HG02798 (cell line): ENCODE results near the gene NFE2L1.
"Not testable (repeated sequence)": the region's sequence is repeated elsewhere in the genome, so short reads cannot be mapped to it uniquely, and the experiment has no call there.

Source experiments
- ATAC-seq: cut with Tn5 transposase; IDR thresholded peaks from one replicate; pipeline ENCODE4 v1.9.1; 2021; ENCODE audit warnings: mild to moderate bottlenecking; ENCODE audit not compliant: unreplicated experiment, poor library complexity

Gene NFE2L1, protein sequence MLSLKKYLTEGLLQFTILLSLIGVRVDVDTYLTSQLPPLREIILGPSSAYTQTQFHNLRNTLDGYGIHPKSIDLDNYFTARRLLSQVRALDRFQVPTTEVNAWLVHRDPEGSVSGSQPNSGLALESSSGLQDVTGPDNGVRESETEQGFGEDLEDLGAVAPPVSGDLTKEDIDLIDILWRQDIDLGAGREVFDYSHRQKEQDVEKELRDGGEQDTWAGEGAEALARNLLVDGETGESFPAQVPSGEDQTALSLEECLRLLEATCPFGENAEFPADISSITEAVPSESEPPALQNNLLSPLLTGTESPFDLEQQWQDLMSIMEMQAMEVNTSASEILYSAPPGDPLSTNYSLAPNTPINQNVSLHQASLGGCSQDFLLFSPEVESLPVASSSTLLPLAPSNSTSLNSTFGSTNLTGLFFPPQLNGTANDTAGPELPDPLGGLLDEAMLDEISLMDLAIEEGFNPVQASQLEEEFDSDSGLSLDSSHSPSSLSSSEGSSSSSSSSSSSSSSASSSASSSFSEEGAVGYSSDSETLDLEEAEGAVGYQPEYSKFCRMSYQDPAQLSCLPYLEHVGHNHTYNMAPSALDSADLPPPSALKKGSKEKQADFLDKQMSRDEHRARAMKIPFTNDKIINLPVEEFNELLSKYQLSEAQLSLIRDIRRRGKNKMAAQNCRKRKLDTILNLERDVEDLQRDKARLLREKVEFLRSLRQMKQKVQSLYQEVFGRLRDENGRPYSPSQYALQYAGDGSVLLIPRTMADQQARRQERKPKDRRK

DNA sequence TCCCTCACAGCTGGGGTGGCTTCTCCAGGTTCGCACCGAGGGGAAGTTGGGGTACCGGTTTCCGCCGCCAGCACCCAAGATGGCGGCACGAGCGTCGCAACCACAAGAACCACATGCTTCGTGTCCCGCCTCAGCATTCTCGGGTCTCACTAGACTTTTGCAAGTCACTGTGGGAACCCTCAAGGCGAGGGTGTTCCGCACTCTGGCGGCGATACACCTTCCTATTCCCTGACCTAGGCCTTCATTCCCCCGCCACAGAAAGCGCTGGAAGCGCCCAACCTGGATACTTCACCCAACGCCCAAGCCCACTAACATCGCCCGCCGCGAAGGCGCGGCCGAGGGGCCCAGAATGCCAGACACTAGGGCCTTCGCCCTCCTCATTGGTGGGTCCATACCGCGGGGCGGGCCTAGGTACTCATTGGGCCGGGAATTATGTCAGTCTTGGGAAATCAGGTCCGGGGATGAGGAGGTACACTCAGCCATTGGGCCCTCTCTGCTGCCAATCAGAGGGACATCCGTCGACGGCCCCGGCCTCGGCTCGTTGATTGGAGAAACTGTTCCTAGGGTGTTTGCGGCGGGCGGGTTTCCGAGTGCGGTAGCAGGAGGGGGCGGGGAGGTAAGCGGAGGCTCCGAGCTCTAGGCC lies at the start of gene NFE2L1:
Gene NFE2L1, plus strand, starts transcription at position 619 of the 643 bp plus-strand sequence. CDS start 2,760 bp downstream, outside the sequence.
- peak; percentile 91 for ATAC-seq

DNA sequence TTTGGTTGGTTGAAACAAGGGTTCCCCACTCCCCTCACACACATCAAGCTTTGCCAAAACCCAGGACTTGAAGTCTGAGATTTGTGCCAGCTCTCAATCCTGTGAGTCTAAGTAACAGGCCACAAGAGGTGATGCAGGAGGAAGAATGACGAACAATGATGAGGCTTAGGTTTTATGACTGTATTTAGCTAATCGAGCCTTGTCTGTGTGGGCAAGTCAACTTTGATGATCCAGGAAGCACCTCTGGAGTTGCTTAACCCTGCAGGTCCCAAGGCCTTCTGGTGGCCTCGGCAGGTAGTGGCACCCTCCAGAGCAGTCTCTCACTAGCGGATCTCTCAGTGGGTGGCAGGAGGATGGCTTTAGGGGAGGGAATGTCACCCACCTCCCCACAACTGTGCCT lies 48.6 kb upstream of the NFE2L1 start:
- no peak for ATAC-seq

DNA sequence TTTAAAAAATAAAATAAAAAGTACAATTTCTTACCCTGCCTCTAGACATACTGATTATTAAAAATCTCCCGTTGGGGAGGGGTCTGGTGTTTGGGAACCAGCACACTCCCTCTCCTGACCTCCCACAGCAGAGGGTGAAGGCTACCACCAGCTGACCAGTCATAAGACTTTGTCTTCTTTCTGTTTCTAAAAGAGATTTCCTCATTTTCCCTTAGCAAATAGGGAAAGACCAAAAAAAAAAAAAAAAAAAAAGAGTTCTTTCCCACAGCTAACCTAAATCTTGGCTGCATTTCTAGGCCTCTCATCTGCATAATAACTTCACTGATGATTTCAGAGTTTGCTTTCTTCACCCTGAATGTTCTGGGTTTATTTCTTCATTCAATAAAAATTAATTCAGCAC lies 47.0 kb upstream of the NFE2L1 start:
- no peak for ATAC-seq

DNA sequence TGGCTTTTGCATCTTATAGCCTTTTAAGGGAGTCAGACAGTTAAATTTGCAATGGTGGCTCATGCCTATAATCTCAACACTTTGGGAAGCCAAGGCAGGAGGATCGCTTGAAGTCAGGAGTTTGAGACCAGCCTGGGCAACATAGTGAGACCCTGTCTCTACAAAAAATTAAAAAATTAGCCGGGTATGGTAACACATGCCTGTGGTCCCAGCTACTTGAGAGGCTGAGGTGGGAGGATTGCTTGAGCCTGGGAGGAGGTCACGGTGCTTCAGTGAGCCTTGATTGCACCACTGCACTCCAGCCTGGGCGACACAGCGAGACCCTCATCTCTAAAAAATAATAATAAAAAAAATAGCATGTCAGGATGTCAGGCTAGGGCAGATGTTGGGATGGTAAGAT lies 46.5 kb upstream of the NFE2L1 start:
- ATAC-seq = not testable (repeated sequence)

DNA sequence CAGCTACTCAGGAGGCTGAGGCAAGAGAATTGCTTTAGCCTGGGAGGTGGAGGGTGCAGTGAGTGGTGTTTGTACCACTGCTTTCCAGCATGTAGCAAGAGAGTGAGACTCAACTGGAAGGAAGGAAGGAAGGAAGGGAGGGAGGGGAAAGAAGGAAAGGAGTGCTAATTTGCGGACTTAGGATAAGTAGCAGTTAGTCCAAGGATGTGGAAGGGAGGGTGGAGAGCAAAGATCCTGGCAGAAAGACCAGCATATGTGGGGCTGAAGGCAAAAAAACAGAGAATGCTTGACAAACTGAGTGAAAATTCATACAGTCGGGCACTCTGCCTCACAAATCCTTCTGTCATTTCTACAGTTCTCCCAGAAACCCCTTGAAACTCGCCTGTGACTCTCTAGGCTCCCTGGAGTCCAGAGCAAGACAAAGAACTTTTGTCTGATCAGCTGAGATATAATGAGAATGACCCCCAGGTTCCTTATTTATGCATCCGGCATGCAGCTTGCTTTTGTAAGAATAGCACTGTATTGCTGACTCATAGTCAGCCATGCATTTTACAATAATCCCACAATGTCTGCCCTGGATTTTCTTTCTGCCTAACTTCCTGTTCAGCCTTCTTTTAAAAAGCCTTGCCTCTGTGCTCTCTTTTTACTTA lies 45.8 kb upstream of the NFE2L1 start:
- peak; percentile 31 for ATAC-seq

DNA sequence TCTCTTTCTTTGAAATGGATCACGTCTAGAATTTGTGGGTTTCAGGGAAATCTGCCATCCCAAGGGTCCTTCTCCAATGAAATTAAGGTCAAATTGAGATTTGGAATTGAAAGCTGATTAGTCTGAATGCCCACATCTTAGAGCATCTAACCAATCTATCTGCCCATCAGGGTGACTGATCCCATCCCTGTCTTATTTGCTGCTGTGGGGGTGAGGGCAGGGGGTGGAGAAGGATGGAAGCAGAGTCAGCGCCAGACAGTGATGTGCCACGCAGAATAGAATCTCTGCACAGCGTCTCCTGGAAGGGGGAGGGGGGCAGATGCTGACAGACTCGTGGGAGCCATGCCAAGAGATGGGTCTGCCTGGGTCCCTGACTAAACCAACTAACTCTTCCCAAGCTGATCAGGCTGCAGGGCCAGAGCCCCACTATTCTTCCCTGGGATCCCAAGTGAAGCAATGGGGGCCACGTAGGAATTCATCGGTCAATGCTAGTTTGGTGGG lies 45.2 kb upstream of the NFE2L1 start:
- no peak for ATAC-seq

DNA sequence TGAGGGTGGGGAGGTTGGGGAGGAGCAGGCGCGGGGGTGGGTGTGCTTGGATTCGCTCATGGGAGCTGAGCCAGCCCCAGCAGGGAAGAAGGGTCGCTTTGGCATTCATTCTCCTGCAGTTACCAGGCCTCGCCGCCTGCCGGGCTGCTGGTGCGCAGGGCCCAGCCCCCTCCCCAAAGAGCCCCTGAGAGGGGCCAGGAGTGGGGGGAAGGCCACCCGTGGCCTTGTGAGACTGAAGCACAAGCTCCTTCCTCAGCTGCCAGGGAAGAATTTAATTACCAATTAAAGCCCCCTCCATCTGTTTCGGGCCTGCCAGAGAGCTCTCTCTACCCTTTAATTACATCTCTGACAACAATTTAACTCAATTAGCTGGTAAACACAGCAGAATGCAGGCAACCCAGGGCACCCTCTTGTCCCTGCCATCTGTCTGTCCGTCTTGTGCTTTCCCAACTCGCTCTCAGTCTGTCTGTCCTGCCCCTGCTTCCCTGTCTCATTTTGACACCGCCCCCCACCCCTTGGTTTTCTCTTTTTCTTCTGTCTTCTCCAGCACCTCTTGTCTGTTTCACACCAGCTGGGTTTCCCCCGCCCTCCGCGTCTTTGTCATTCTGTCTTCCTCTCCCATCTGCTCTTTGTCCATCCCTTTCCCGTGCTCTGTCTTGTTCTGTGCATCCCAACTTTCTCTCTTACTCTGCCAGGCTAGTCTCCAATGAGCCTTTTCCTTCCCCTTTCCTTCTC lies 44.6 kb upstream of the NFE2L1 start:
- ATAC-seq = no peak

DNA sequence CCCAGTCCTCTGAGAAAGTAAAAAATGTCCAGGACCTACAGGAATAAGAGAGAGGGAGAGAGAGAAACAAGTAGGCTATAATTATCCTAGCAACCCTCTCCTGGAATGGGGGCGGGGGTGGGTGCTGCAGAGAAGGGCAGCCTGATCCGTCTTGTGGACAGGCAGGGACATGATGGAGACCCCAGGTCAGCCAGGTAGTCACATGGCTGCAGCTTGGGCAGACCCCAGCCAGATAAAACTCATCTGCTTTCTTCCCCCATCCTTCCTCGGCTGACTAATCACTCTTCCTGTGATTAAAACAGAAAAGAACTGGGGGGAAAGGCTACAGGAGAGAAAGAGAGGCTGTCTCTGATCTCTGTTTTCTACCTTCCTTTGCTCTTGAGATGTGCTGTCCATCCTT lies 43.2 kb upstream of the NFE2L1 start:
- ATAC-seq = no peak

DNA sequence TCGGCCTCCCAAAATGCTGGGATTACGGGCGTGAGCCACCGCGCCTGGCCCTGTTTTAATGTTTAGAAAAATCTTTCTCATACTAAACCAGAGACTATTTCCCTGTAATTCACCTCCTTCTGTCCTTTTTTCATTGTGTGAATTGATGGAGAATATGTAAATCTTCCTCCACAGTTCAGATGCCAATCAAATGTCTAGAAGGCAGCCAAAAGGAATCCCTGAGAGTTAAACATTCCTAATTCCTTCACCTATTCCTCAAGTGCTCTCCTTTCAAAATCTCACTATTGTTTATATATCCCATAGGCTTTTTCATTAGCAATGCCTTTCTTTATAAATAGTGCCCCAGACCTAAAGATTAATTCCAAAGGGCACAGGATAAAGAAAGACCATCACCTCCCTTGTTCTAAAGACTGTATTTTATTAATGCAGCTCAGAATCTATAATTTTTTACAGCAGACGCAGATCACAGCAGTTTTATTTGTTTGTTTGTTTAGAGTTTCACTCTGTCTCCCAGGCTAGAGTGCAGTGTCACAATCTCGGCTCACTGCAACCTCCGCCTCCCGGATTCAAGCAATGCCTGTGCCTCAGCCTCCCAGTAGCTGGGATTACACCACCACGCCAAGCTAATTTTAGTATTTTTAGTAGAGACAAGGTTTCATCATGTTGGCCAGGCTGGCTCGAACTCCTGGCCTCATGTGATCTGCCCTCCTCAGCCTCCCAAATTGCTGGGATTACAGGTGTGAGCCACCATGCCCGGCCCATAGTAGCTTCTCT lies 41.0 kb upstream of the NFE2L1 start:
- ATAC-seq = no peak

DNA sequence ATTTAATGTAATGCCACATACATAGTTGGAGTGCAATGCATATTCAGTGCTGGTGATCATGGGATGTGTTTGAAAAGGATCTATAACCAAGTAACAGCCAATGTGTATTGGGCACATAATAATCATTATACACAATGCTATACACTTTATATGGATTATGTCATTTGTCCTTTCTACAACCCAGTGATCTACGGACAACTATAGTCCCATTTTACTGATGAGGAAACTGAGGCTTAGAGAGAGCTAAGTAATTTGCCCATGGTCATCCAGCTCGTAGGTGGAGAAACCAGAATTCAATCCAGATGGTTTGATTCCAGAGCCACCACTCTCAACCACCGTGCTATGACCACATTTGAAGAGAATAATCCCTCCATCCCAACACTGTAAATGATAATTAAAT lies 38.0 kb upstream of the NFE2L1 start:
- no peak for ATAC-seq

DNA sequence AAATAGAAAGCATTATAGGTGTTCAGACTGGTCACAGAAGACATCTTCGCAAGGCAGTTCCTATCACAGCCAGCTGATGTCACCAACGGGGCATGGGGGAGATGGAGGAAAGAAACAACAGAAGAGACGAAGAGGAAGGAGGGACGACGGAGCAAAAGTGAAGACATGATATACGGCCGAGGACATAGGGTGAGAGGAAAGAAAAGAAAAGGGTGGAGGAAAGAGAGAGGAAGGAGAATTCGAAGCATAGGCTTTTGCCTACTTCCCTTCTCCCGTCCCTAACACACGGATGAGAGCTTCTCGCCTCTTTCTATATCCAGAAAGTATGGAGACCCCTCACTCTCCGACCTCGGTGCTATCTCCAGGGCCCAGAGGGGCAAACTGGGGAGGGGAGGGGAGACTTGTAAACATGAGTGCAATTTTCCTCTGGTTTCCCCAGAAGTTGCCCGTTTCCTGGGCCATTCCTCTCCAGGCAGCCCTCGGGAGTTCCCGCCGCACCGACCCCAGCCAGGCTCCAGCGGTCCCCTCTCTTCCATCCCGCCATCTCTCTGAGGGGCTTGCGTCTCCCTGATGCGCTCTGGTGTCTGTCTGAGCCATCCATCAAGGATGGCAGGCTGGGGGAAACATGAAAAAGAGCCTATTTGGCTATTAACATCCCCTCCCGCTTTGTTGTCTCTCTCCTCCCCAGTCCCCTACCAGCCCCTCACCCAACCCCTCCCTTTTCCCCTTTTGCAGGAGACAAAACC lies 36.6 kb upstream of the NFE2L1 start:
- ATAC-seq = no peak

DNA sequence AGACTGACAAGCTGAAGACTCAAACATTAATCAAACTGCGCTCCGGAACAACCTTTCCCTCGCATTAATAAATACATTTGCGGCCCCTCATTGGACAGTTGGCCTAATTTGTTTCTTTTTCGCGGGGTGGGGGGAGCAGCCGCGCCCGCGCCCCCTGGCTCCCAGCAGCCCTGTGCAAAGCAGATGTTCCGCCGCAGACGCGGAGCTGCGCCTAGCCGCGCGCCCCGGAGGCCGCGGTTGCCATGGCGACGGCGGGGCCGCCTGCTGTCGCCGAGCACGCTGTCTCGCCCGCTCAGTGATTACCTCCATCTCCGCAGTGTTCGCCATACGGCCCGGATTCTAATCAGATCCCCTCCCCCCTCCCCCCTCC lies 36.0 kb upstream of the NFE2L1 start:
- peak; percentile 45 for ATAC-seq

DNA sequence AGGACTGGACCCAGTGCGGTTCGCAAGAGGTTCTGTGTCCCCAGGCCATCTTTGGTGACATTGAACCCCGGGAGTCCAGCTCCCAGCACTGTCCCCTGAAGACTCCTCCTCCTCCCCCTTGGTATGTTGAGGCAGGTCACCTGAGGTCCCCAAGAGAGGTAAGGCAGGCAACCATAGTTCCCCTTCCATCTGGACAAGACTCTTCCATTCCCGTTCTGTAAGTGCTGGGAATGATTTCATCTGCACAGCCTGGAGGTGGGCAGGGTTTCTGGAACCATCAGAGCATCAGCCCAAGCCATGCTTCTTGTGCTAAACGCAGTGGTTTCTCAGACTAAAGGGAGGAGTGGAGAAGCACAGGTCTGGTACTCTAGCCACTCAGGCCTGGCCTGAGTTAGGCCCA lies 35.5 kb upstream of the NFE2L1 start:
- no peak for ATAC-seq

DNA sequence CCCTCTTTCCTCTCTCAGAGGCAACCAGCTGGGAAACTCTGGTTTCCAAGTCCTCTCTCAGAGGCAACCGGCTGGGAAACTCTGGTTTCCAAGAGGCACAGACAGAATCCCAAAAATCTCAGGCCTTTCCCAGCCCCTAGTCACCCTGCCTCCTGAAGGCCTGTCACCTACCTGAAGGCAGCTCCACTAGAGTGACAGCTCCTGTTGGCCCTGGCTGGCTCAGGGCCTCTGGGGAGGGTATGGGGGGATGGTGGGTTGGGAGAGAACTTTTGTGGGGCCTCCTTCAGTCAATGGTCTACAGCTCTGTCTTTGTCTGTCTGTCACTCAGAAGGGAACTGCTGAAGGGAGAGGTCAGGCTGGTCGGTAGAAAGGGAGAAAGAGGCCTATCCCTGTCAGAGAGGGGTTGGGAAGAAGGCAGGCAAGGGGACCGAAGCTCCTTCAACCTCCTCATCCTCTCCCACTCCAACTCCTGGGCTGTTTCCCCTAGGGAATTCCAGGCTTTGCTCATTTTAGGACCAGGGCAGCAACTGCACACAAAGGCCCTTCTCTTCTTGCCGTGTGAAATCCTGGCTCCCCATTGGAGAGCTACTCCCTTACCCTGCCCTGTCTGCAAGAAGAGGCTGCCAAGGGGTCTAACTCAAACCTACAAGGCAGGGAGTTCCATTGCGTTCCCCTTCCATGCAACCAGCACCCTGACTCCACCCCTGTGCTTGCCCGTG lies 34.1 kb upstream of the NFE2L1 start:
- no peak for ATAC-seq

DNA sequence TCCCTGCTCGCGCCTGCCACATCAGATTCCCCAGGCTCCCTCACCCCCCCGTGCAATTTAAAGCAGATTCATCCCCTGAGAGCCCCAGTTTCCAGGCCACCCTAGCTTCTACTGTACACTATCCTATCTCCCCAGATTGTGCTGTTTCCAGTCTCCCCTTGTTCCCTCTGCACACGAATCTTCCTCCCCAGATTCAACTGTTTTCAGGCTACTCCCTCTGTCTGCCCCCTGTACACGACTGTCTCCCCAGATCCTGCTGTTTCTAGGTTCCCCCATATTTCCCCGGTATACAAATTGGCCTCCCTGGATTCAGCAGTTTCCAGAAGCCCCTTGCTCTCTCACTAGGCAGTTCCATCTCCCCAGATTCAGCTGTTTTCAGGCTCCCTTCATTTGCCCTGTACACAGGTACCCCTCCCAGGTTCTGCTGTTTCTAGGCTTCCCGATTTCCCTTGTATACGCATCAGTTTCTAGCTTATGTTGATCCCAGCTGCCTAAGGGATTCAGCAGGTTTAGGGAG lies 33.5 kb upstream of the NFE2L1 start:
- ATAC-seq = no peak

DNA sequence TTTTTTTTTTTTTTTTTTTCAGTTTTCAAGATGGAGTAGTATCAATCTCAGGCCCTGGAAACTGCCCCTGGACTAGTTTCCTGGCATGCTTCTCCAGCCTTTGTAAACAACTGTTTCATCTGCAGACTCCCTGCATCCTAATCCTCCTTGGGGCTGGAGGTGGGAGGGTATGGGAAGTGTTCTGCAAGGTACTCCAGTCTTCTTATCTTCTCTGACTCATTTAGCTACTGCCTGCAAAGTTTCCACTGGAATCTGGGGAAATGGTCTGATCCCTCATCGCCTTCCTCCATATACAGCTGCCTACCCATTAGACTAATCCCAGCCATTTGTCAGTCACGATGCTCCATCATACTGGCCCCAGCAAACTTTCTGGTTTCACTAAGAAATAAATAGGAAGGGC lies 32.0 kb upstream of the NFE2L1 start:
- no peak for ATAC-seq

DNA sequence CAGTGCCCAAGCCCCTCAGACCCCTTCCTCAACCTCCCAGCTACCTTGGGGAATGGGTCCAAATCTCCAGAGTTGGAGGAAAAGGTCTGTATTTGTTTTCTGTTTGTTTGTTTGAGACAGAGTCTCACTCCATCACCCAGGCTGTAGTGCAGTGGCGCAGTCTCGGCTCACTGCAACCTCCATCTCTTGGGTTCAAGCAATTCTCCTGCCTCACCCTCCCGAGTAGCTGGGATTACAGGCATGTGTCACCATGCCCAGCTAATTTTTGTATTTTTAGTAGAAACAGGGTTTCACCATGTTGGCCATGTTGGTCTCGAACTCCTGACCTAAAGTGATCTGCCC lies 30.4 kb upstream of the NFE2L1 start:
- not testable (repeated sequence) for ATAC-seq

DNA sequence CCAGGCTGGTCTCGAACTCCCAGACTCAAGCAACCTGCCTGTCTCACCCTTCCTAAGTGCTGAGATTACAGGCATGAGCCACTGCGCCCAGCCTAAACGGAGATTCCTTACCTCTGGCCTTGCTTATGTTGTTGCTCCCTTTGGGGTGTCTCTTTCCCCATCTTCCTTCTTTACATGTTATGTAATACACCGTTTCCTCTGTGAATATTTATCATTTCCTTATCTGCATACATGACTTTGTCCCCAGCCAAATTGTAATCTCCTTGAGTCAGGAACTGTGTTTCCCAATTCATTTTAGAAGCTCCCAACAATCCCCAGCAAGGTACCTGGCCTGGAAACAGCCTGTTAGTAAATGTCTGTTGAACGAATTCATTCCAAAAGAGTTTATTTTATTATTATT lies 26.2 kb upstream of the NFE2L1 start:
- no peak for ATAC-seq
